ENCODE data around the gene FBXO28.

The FBXO28 gene

GRCh38 chr1:224095339-224095738 lies 18.6 kb upstream of the FBXO28 start:
- DNase-seq (ENCODE audit: low read depth in 2 of 2) = no peak

DNA sequence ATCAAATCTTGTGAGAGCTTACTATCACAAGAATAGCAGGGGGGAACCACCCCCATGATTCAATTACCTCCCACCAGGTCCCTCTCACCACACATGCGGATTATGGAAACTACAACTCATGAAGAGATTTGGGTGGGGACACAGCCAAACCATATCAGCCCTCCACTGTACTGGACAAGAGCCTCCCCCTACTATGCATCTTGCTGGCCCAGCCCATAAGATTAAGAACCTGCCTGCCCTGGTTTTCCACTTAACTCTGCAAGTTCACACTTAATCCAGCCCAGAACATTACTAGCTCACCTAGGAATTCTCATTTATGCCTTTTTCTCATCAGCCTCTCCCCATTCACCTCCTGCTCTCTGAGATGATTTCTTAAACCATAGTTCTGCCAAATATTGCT lies 18.0 kb upstream of the FBXO28 start:
- DNase-seq (ENCODE audit: low read depth in 2 of 2) = no peak

DNA sequence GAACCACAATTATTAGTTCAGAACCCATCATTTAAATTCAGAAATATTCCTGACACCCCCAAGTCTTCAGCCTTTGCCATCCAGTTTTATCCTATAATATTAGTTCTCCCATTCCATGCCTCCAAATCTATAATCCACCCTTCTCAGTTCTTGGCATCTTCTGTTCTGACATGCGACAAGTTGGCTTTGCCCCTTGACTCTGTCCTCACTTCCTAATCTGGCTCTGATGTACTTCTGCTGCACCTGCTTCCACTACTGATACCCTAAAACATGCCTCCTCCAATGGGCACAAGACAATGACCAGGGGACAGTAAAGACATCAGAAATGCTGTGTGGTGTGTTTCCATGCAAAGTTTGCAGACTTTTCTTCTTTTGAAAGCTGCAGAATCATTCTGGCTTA lies 17.1 kb upstream of the FBXO28 start:
- no peak for DNase-seq (ENCODE audit: low read depth in 2 of 2)

DNA sequence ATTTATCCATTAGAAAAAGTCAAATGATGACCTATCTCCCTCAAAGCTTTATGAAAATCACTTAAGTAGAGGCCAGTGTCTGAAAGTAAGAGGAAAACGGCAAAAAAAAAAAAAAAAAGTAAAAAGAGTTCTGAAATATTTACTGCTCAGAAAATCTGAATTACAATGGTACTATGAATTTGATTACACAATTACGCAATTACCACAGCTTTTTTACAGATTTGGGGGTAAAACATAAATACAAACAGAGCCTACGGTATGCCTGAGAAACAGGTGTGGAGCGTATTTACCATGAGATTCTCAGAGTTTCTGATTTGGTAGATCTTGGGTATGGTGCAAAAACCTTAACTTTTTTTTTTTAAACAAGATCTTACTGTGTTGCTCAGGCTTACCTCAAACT lies 15.9 kb upstream of the FBXO28 start:
- no peak for DNase-seq (ENCODE audit: low read depth in 2 of 2)

- DNase-seq (ENCODE audit: low read depth in 2 of 2) = no peak
Observed at GRCh38 chr1:224106568-224107281, 7.2 kb upstream of the FBXO28 start.

- DNase-seq (ENCODE audit: low read depth in 2 of 2) = no peak
Observed at GRCh38 chr1:224107282-224107625, 6.7 kb upstream of the FBXO28 start.

GRCh38 chr1:224108991-224109390 lies 4.9 kb upstream of the FBXO28 start:
- no peak for DNase-seq (ENCODE audit: low read depth in 2 of 2)

DNA sequence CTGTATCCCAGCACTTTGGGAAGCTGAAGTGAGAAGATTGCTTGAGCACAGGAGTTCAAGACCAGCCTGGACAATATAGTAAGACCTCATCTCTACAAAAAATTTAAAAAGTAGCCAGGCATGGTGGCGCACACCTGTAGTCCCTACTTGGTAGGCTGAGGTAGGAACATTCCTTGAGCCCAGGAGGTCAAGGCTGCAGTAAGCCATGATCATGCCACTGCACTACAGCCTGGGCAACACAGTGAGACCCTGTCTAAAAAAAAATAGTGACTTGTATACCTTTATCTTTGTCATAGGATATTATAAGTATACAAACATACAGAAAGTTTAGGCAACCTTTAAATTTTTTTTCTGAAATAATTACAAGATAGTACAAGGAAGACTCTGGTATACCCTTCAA lies 3.9 kb upstream of the FBXO28 start:
- no peak for DNase-seq (ENCODE audit: low read depth in 2 of 2)

GRCh38 chr1:224113005-224113404 lies 906 bp upstream of the FBXO28 start:
- no peak for DNase-seq (ENCODE audit: low read depth in 2 of 2)

DNA sequence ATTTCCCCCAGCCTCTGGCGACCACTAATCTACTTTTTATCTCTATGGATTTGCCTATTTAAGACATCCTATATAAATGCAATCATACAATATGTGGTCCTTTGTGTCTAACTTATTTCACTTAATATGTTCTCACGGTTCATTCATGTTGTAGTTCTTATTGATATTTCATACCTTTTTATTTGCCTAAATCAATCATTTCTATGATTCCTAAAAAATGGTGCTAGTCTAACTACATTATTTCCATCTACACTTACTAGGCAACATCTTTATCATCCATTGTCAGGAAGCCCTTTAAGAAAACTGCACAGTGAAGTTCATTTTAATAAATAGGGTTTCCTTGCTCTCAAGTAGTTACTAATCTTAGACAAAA lies 380 bp upstream of the FBXO28 start:
- DNase-seq (ENCODE audit: low read depth in 2 of 2) = no peak

- no peak for DNase-seq (ENCODE audit: low read depth in 2 of 2)
Observed at GRCh38 chr1:224114787-224115175, 870 bp downstream of the FBXO28 start.

DNA sequence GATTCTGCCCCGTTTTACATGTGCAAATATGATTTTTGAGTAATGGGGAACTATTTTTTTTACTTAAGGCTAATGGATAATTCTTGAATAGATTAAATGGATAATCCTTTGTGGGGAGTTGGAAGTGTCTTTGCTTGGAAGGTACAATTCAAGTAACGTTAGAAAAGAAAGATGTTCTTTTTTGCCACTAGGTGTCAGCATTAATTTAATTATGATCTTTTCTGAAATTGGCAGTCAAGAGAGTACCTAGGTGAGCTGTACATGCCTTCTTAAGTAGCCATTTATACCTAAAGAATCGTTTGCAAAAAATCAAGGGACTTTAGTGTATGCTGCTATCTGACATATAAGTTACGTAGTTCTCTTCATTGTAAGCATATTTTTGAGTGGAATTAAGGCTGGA lies 2.2 kb downstream of the FBXO28 start:
- DNase-seq (ENCODE audit: low read depth in 2 of 2) = no peak

DNA sequence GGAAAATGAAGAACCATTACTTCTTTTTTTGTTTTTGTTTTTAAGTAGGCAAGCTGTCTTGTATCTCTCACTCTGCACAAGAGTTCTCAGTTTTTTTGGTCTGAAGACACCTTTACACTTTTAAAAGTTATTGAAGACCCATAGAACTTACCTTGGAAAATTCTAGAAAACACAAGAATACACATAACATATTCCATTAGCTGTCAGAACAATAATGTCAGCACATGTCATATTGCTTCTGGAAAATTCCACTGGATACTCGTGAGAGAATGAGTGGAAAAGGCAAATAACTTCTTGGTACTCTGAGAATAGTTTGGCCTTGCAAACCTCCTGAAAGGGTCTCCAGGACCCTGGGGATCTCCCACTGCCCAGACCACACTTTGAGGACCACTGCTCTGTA lies 4.8 kb downstream of the FBXO28 start:
- no peak for DNase-seq (ENCODE audit: low read depth in 2 of 2)

DNA sequence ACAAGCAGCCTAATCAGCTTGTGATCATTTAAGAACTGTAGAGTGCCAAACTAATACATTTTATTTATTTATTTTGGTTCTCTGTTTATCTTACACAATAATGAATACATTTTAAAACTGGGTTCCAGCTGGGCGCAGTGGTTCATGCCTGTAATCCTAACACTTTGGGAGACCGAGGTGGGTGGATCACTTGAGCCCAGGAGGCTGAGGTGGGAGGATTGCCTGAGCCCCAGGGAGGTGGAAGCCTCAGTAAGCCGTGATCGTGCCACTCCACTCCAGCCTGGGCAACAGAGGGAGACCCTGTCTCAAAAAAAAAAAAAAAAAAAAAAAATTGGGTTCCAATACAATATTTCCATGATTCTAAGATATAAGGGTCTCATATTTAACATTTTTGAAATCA lies 9.2 kb downstream of the FBXO28 start:
- DNase-seq (ENCODE audit: low read depth in 2 of 2) = no peak

DNA sequence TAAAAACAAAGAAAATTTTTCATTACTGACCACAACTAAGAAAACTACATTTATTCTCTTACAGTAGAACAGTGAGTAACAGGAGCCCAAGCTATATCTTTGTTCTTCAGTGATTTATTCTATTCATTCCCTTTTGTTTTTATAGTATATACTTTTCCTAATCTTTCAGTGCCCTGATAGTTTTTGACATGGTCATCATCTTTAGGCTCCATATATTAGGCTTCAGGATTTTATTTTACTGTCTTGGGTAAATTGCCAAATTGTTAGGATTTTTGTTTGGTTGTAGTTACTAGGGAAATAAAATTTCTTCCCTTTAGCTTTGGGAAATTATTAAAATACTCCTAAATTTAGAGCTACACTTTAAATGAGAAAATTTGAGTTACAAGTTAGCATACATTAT lies 10.3 kb downstream of the FBXO28 start:
- DNase-seq (ENCODE audit: low read depth in 2 of 2) = no peak

DNA sequence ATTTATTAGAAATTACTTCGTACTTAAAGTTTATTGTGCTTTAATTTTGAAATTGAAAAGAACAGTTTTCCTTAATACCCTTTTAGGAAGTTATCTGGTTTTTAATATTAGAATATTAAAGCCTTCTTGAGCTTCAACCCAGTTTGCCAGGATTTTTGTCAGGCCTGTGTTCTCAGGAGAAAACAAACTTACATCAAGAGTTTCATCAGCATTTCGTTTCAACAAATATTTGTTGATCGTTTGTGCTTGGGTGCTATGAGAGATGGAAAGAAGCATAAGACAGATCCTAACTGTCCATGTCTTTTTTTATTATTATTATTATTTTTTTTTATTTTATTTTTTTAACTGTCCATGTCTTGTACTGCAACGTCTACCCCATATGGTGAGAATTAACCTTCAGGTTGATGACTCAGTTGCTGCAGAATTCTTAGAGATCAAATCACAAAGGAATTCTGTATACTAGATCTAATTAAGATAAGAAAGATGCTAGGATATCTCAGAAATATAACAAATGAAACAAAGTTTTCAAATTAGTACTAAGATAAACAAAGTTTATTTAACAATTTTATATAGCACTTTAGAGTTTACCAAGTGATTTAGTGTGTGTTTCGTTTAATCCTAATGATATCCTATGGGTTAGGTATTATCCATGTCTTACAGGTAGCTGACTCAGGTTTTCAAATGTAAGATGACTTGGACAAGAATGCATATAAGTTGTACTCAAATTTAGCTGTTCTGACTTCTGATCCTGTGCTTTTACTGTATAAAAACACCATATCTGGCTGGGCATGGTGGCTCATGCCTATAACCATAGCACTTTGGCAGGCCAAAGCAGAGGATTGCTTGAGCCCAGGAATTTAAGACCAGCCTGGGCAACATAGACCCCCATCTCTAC lies 14.3 kb downstream of the FBXO28 start:
- DNase-seq (ENCODE audit: low read depth in 2 of 2) = no peak

DNA sequence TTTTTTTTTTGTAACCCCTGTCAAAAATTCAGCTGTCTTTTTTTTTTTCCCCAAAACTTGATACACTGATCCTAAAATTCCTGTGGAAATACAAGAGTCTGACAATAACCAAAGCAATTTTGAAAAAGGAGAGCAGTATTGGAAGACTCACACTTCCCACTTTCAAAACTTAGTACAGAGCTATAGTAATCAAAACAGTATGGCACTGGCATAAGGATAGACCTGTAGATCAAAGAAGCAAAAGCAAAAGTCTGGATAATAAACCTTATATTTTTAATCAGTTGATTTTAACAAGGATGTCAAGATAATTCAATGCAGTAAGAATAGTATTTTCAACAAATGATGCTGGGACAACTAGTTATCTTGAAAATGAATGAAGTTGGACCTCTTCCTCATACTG lies 17.3 kb downstream of the FBXO28 start:
- DNase-seq (ENCODE audit: low read depth in 2 of 2) = no peak

- no peak for DNase-seq (ENCODE audit: low read depth in 2 of 2)
Observed at GRCh38 chr1:224132901-224133300, 19.0 kb downstream of the FBXO28 start.

DNA sequence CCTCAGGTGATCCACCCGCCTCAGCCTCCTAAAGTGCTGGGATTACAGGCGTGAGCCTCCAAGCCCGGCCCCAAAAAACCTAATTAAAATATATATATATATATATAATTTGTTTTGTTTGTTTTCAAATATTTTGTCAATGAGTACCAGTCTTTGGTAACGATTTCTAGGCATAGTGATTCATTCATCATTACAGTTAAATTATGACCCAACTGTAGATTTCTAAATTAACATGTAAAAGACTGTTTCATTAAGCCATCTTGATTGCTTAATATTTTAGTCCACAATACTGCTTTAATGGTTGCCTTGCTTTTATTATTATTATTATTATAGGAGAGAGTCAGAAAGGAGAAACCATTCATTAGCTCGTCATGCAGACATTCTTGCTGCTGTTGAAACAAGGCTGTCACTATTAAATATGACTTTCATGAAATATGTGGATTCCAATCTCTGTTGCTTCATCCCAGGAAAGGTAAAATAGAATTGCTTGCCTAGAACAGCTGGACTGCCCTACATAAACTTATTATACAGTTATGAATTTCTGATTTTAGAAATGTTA lies 19.9 kb downstream of the FBXO28 start:
- DNase-seq (ENCODE audit: low read depth in 2 of 2) = no peak

GRCh38 chr1:224137518-224137917 lies 23.6 kb downstream of the FBXO28 start:
- DNase-seq (ENCODE audit: low read depth in 2 of 2) = no peak

GRCh38 chr1:224138198-224138597 lies 24.3 kb downstream of the FBXO28 start:
- no peak for DNase-seq (ENCODE audit: low read depth in 2 of 2)

- no peak for DNase-seq (ENCODE audit: low read depth in 2 of 2)
Observed at GRCh38 chr1:224141693-224142092, 27.8 kb downstream of the FBXO28 start.

- no peak for DNase-seq (ENCODE audit: low read depth in 2 of 2)
Observed at GRCh38 chr1:224149709-224150108, 35.8 kb downstream of the FBXO28 start.
